HEK293 (cell line): Measurements from ENCODE around the gene INTS15.

Experiments used
- CTCF ChIA-PET: fragments of 350-600 bp; formaldehyde crosslinking; extraction: SDS; loops from one replicate; lab custom pipeline; 2021; ENCODE audit warnings: antibody characterized with exemption; lab: Yijun Ruan, JAX
- POLR2A ChIA-PET: fragments of 300-600 bp; formaldehyde crosslinking; extraction: SDS; loops from one replicate; lab custom pipeline; 2020; ENCODE audit warnings: antibody characterized with exemption, inconsistent platforms; lab: Yijun Ruan, JAX
- H3K27ac ChIP-seq: fragments of 200-500 bp; sonication (Bioruptor generic); 2 replicates; pipeline ENCODE4 v1.5.1; 2014; ENCODE audit warnings: low read depth, low read length, control low read depth, inconsistent platforms; ENCODE audit errors: extremely low read depth
- H3K36me3 ChIP-seq, 2 experiments: fragments of 200-500 bp in 1 of 2; sonication (Bioruptor generic) in 1 of 2; 1 replicate in 1 of 2; 2 replicates in 1 of 2; pipeline ENCODE4 v1.5.1; 2014 to 2017; ENCODE audit warnings: inconsistent platforms in 2 of 2, low read length in 2 of 2; ENCODE audit not compliant: control insufficient read depth in 2 of 2, insufficient read depth in 1 of 2
- H3K4me1 ChIP-seq: fragments of 200-500 bp; sonication (Bioruptor generic); 2 replicates; pipeline ENCODE4 v1.5.1; 2014; ENCODE audit warnings: mild to moderate bottlenecking, low read length, inconsistent platforms; ENCODE audit not compliant: control insufficient read depth, insufficient read depth
- H3K4me3 ChIP-seq: 2 replicates; pipeline ENCODE4 v1.5.1; 2011; ENCODE audit warnings: low read depth, mild to moderate bottlenecking, control low read depth, low read length, moderate library complexity
- H3K9me3 ChIP-seq: fragments of 200-500 bp; sonication (Bioruptor generic); 2 replicates; pipeline ENCODE4 v1.5.1; 2014; ENCODE audit warnings: low read depth, low read length, inconsistent platforms; ENCODE audit not compliant: control insufficient read depth, insufficient read depth
- GFI1B ChIP-seq: fragments of 450-650 bp; formaldehyde crosslinking; IDR thresholded peaks from 2 replicates; pipeline ENCODE4 v1.5.1; 2016; ENCODE audit warnings: missing biosample characterization, missing genetic modification characterization
- GLI4 ChIP-seq: fragments of 450-650 bp; formaldehyde crosslinking; IDR thresholded peaks from 2 replicates; pipeline ENCODE4 v1.5.1; 2016; ENCODE audit warnings: missing biosample characterization, missing genetic modification characterization
- KLF1 ChIP-seq: fragments of 450-650 bp; formaldehyde crosslinking; IDR thresholded peaks from 2 replicates; pipeline ENCODE4 v1.5.1; 2016; ENCODE audit warnings: missing biosample characterization, missing genetic modification characterization
- PRDM10 ChIP-seq: fragments of 450-650 bp; formaldehyde crosslinking; IDR thresholded peaks from 2 replicates; pipeline ENCODE4 v1.5.1; 2016; ENCODE audit warnings: missing biosample characterization, missing genetic modification characterization
- PRDM2 ChIP-seq: fragments of 450-650 bp; formaldehyde crosslinking; IDR thresholded peaks from 2 replicates; pipeline ENCODE4 v1.5.1; 2016; ENCODE audit warnings: missing biosample characterization, missing genetic modification characterization, borderline replicate concordance
- RBAK ChIP-seq: fragments of 450-650 bp; formaldehyde crosslinking; IDR thresholded peaks from 2 replicates; pipeline ENCODE4 v1.5.1; 2016; ENCODE audit warnings: missing biosample characterization, missing genetic modification characterization
- REPIN1 ChIP-seq: fragments of 450-650 bp; formaldehyde crosslinking; IDR thresholded peaks from 2 replicates; pipeline ENCODE4 v1.5.1; 2017; ENCODE audit warnings: missing biosample characterization, missing genetic modification characterization, low read depth
- SP3 ChIP-seq: fragments of 450-650 bp; formaldehyde crosslinking; IDR thresholded peaks from 2 replicates; pipeline ENCODE4 v1.5.1; 2016; ENCODE audit warnings: missing biosample characterization, missing genetic modification characterization
- ZBTB21 ChIP-seq: fragments of 450-650 bp; formaldehyde crosslinking; IDR thresholded peaks from 2 replicates; pipeline ENCODE4 v1.5.1; 2017; ENCODE audit warnings: missing biosample characterization, missing genetic modification characterization
- ZBTB8A ChIP-seq: fragments of 450-650 bp; formaldehyde crosslinking; IDR thresholded peaks from 2 replicates; pipeline ENCODE4 v1.5.1; 2016; ENCODE audit warnings: missing biosample characterization, missing genetic modification characterization
- ZEB2 ChIP-seq: fragments of 450-650 bp; formaldehyde crosslinking; IDR thresholded peaks from 2 replicates; pipeline ENCODE4 v1.5.1; 2016; ENCODE audit warnings: missing biosample characterization, missing genetic modification characterization
- ZNF133 ChIP-seq: fragments of 450-650 bp; formaldehyde crosslinking; IDR thresholded peaks from 2 replicates; pipeline ENCODE4 v1.5.1; 2016; ENCODE audit warnings: missing biosample characterization, missing genetic modification characterization
- ZNF138 ChIP-seq: fragments of 450-650 bp; formaldehyde crosslinking; IDR thresholded peaks from 2 replicates; pipeline ENCODE4 v1.5.1; 2016; ENCODE audit warnings: missing biosample characterization, missing genetic modification characterization, borderline replicate concordance
- ZNF174 ChIP-seq: fragments of 450-650 bp; formaldehyde crosslinking; IDR thresholded peaks from 2 replicates; pipeline ENCODE4 v1.5.0; 2017; ENCODE audit warnings: missing biosample characterization, mild to moderate bottlenecking, missing genetic modification characterization
- ZNF211 ChIP-seq: fragments of 450-650 bp; formaldehyde crosslinking; IDR thresholded peaks from 2 replicates; pipeline ENCODE4 v1.5.1; 2016; ENCODE audit warnings: low read depth, missing biosample characterization, missing genetic modification characterization
- ZNF26 ChIP-seq: fragments of 450-650 bp; formaldehyde crosslinking; IDR thresholded peaks from 2 replicates; pipeline ENCODE4 v1.5.1; 2016; ENCODE audit warnings: missing biosample characterization, missing genetic modification characterization
- ZNF48 ChIP-seq: fragments of 450-650 bp; formaldehyde crosslinking; IDR thresholded peaks from 2 replicates; pipeline ENCODE4 v1.5.1; 2016; ENCODE audit warnings: missing biosample characterization, missing genetic modification characterization
- ZNF513 ChIP-seq: fragments of 450-650 bp; IDR thresholded peaks from 2 replicates; pipeline ENCODE4 v1.5.1; 2018; ENCODE audit warnings: missing biosample characterization, missing genetic modification characterization
- ZNF571 ChIP-seq: fragments of 450-650 bp; formaldehyde crosslinking; IDR thresholded peaks from 2 replicates; pipeline ENCODE4 v1.5.0; 2017; ENCODE audit warnings: missing biosample characterization, missing genetic modification characterization
- ZNF704 ChIP-seq: fragments of 450-650 bp; formaldehyde crosslinking; IDR thresholded peaks from 2 replicates; pipeline ENCODE4 v1.5.1; 2016; ENCODE audit warnings: missing biosample characterization, missing genetic modification characterization

Gene INTS15

GRCh38 chr7:6642861-6643640, 53.2 kb downstream of the INTS15 start:
- no peak overlapping the region for H3K4me3 ChIP-seq
- no peak for TF ChIP-seq RBAK
- TF ChIP-seq PRDM2 (tag by site-specific recombination) = no peak
- TF ChIP-seq ZEB2 (tag by site-specific recombination) = no peak
- 0 out of 2 replicates have a peak, but pooled peaks have one; percentile 11 for TF ChIP-seq KLF1
- TF ChIP-seq ZNF513 (tag by site-specific recombination) = peak; percentile 62
- no peak for TF ChIP-seq ZBTB8A (tag by site-specific recombination)
- no peak for TF ChIP-seq ZNF48
- TF ChIP-seq ZNF174 (tag by site-specific recombination) = no peak
- no peak for TF ChIP-seq REPIN1 (tag by site-specific recombination)
- no peak for TF ChIP-seq ZNF138
- TF ChIP-seq, all 188 proteins: peak for 2
- H3K27ac ChIP-seq = no peak overlapping the region
- H3K4me1 ChIP-seq = no peaks in the 10 kb centered on the region
- CTCF ChIA-PET = no interaction called here
- POLR2A ChIA-PET = no interaction called here
- H3K9me3 ChIP-seq = no peaks in the 10 kb centered on the region
- peaks cover 0 to 85% of the 10 kb centered on the region in 2 experiments; a peak in 2 of 3 replicates for H3K36me3 ChIP-seq

GRCh38 chr7:6643915-6644625, 54.2 kb downstream of the INTS15 start:
- no peaks in the 10 kb centered on the region for H3K4me1 ChIP-seq
- H3K27ac ChIP-seq = no peak overlapping the region
- ChIA-PET POLR2A (no interaction called here), CTCF (interaction anchor here (0.7 kb wide), 1 partner anchor 59 kb away, joined by 4 read pairs; no protein-coding TSS in a partner anchor)
- H3K36me3 ChIP-seq = peaks cover 0 to 93% of the 10 kb centered on the region in 2 experiments; a peak in 2 of 3 replicates
- H3K4me3 ChIP-seq = no peak overlapping the region
- no peaks in the 10 kb centered on the region for H3K9me3 ChIP-seq
- no peak for TF ChIP-seq ZNF571
- TF ChIP-seq ZNF26 (tag by site-specific recombination) = no peak
- no peak for TF ChIP-seq PRDM10 (tag by site-specific recombination)
- no peak for TF ChIP-seq GFI1B (tag by site-specific recombination)
- TF ChIP-seq ZNF211 (tag by site-specific recombination) = no peak
- no peak for TF ChIP-seq ZNF133 (tag by site-specific recombination)
- TF ChIP-seq GLI4 (tag by site-specific recombination) = no peak
- no peak for TF ChIP-seq SP3 (tag by site-specific recombination)
- no peak for TF ChIP-seq ZBTB21 (tag by site-specific recombination)
- no peak for TF ChIP-seq ZNF704 (tag by site-specific recombination)
